ENCODE data around the gene BRD4. TPM values are rescaled to one million over a fixed set of nuclear protein-coding genes. Genes with fewer than 3 reads are reported as not detected.

Gene BRD4
- total and polyA plus RNA-seq, 10 of the 15 experiments (the other 5 are each of a cell fraction or from before 2014, with no cell fraction given) = 5.3 to 84.4 (median 11.8) TPM

DNA sequence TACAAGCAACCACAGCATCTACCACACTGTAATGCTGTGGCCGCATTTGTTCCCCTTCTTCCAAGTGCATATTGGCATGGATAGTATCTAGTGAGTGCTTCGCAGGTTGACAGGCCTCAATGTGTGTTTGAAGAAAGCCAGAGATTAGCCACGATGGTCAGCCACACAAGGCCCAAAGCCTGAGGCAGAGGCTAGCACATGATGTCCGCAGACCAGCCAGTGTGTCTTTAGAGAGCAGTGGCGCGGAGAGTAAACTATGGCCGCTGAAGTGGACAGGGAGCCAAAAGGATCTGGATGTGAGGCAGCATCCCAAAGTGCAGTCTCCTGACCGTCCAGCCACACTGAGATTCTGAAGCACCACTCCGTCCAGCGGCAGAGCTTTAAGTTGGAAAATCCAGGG lies 36.0 kb downstream of the BRD4 start (continued):
- TF ChIP-seq, protein P1, sequence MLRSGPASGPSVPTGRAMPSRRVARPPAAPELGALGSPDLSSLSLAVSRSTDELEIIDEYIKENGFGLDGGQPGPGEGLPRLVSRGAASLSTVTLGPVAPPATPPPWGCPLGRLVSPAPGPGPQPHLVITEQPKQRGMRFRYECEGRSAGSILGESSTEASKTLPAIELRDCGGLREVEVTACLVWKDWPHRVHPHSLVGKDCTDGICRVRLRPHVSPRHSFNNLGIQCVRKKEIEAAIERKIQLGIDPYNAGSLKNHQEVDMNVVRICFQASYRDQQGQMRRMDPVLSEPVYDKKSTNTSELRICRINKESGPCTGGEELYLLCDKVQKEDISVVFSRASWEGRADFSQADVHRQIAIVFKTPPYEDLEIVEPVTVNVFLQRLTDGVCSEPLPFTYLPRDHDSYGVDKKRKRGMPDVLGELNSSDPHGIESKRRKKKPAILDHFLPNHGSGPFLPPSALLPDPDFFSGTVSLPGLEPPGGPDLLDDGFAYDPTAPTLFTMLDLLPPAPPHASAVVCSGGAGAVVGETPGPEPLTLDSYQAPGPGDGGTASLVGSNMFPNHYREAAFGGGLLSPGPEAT (IDR thresholded peaks at IDR 0.05; ENCODE audit: low read depth) = no peak
- TF ChIP-seq BCL11A (IDR thresholded peaks at IDR 0.05; ENCODE audit: low read depth, low read length) = no peak

DNA sequence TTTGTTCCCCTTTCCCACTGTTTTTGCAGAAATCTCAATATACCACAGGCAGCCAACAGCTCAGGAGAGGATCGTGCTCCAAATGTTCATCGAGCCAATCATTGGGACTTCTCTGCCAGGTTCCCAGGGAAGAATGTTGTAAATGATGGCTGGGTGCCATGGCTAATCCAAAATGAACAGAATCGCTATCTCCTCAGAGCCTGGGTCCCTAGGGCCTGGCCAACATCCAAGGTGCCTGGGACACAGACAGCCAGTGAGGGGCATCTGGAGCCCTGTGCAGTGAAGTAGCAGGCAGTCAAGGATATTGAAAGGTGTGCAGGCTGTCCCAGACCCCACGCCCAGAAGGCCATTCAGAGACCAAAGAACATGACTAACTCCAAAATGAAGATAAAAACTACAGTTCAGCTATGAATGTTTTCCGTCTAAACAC lies 37.8 kb downstream of the BRD4 start:
- Histone ChIP-seq H3K4me2 (ENCODE audit: control insufficient read depth, insufficient read depth) (no peak overlapping the region), H3K9ac (ENCODE audit: control insufficient read depth, insufficient read depth, low read length) (no peak overlapping the region), H3K27me3 (replicated peaks in 1 of 2; ENCODE audit: control insufficient read depth in 2 of 2, insufficient read depth in 2 of 2, low read length in 1 of 2) (no peaks in the 10 kb centered on the region), H3K4me3 (no peak overlapping the region), H4K20me1 (ENCODE audit: control insufficient read depth, insufficient read depth) (peaks cover 35% of the 10 kb centered on the region), H3K36me3 (ENCODE audit: control insufficient read depth in 2 of 2, insufficient read depth in 2 of 2, low read length in 1 of 2) (peaks cover 3 to 6% of the 10 kb centered on the region in 2 experiments; a peak in 3 of 4 replicates), H3K9me3 (replicated peaks; ENCODE audit: control insufficient read depth, insufficient read depth, low read length) (no peaks in the 10 kb centered on the region), H3K79me2 (ENCODE audit: control insufficient read depth, insufficient read depth, low read length) (peaks cover 93% of the 10 kb centered on the region), H3K27ac (ENCODE audit: control insufficient read depth, insufficient read depth) (no peak overlapping the region), H2AFZ (ENCODE audit: control insufficient read depth, low read depth, low read length) (no peak overlapping the region), H3K4me1 (ENCODE audit: control insufficient read depth, insufficient read depth, low read length) (peaks cover 49% of the 10 kb centered on the region)
- in situ Hi-C loops (cut with MboI) (no loop called here), intact Hi-C loops (cut with micrococcal nuclease; ENCODE audit: unreplicated experiment) (loop anchor here (5.0 kb wide), 1 partner anchor 38 kb away; the partner anchor contains the start of gene BRD4)
- SMC1A ChIA-PET (ENCODE audit: uncharacterized antibody, unreplicated experiment) = interaction anchor here (2.1 kb wide), 1 partner anchor 38 kb away, joined by 7 read pairs; no protein-coding TSS in a partner anchor
- TF ChIP-seq GATAD2B (conservative IDR thresholded peaks at IDR 0.05; ENCODE audit: low read depth) (no peak), SREBF2 (IDR thresholded peaks at IDR 0.05; ENCODE audit: low read length) (no peak), ZNF274 (IDR thresholded peaks at IDR 0.05; ENCODE audit: insufficient read depth, insufficient read length) (no peak), TAF1 (IDR thresholded peaks at IDR 0.05; ENCODE audit: borderline replicate concordance, low read depth, low read length) (no peak)
- TF ChIP-seq, protein P2, sequence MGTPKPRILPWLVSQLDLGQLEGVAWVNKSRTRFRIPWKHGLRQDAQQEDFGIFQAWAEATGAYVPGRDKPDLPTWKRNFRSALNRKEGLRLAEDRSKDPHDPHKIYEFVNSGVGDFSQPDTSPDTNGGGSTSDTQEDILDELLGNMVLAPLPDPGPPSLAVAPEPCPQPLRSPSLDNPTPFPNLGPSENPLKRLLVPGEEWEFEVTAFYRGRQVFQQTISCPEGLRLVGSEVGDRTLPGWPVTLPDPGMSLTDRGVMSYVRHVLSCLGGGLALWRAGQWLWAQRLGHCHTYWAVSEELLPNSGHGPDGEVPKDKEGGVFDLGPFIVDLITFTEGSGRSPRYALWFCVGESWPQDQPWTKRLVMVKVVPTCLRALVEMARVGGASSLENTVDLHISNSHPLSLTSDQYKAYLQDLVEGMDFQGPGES (IDR thresholded peaks at IDR 0.05) = no peak
- TF ChIP-seq, protein P3, sequence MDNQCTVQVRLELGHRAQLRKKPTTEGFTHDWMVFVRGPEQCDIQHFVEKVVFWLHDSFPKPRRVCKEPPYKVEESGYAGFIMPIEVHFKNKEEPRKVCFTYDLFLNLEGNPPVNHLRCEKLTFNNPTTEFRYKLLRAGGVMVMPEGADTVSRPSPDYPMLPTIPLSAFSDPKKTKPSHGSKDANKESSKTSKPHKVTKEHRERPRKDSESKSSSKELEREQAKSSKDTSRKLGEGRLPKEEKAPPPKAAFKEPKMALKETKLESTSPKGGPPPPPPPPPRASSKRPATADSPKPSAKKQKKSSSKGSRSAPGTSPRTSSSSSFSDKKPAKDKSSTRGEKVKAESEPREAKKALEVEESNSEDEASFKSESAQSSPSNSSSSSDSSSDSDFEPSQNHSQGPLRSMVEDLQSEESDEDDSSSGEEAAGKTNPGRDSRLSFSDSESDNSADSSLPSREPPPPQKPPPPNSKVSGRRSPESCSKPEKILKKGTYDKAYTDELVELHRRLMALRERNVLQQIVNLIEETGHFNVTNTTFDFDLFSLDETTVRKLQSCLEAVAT (IDR thresholded peaks at IDR 0.05) = no peak
- TF ChIP-seq, protein P4, sequence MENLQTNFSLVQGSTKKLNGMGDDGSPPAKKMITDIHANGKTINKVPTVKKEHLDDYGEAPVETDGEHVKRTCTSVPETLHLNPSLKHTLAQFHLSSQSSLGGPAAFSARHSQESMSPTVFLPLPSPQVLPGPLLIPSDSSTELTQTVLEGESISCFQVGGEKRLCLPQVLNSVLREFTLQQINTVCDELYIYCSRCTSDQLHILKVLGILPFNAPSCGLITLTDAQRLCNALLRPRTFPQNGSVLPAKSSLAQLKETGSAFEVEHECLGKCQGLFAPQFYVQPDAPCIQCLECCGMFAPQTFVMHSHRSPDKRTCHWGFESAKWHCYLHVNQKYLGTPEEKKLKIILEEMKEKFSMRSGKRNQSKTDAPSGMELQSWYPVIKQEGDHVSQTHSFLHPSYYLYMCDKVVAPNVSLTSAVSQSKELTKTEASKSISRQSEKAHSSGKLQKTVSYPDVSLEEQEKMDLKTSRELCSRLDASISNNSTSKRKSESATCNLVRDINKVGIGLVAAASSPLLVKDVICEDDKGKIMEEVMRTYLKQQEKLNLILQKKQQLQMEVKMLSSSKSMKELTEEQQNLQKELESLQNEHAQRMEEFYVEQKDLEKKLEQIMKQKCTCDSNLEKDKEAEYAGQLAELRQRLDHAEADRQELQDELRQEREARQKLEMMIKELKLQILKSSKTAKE (IDR thresholded peaks at IDR 0.05; ENCODE audit: low read depth, poor library complexity, severe bottlenecking) = no peak
- TF ChIP-seq, protein P1 (IDR thresholded peaks at IDR 0.05; ENCODE audit: low read depth) = no peak
- DNase-seq (ENCODE audit: low read depth, low spot score) (no peak), ATAC-seq (no peak), FAIRE-seq (no peak)
- POLR2A ChIA-PET = interaction anchor here (0.5 kb wide), 1 partner anchor 85 kb away, joined by 3 read pairs; no protein-coding TSS in a partner anchor
- 61% methylated on average over 5 of the region's 5 CpGs for WGBS (ENCODE audit: insufficient coverage, insufficient replicate concordance, low lambda C conversion rate, missing lambda C conversion rate)
- RAD21 ChIA-PET (ENCODE audit: unreplicated experiment) = no interaction called here
- CTCF ChIA-PET = no interaction called here
- no TSS peak for BruUV-seq (replicated peaks)
